B cell (primary cell): Measurements from ENCODE around the gene DMPK. TPM values are rescaled to one million over a fixed set of nuclear protein-coding genes. Genes with fewer than 3 reads are reported as not detected.

ENCODE experiments used
- ATAC-seq: fragments of 200-7000 bp; cut with Tn5 transposase; one replicate; pipeline ENCODE4 v1.10.0; 2021; ENCODE audit warnings: low read depth, mild to moderate bottlenecking, moderate number of reproducible peaks, moderate library complexity
- CTCF ChIA-PET: fragments of 350-600 bp; sonication (Branson Sonifier 250); formaldehyde crosslinking; loops from one replicate; lab custom pipeline; 2021; ENCODE audit warnings: antibody characterized with exemption, inconsistent platforms; lab: Charles Lee
- POLR2A ChIA-PET: fragments of 350-600 bp; sonication (Branson Sonifier 250); formaldehyde crosslinking; loops from one replicate; lab custom pipeline; 2021; ENCODE audit warnings: antibody characterized with exemption; lab: Charles Lee
- DNase-seq: peaks from one replicate; pipeline ENCODE4 v3.0.0; 2013
- H2AFZ ChIP-seq: 2 replicates; pipeline ENCODE4 v1.6.1; 2012; ENCODE audit warnings: mild to moderate bottlenecking, low read depth, low read length; ENCODE audit not compliant: insufficient read depth, poor library complexity, severe bottlenecking
- H3K27ac ChIP-seq, 2 donors: 1 replicate in 1 of 2; 2 replicates in 1 of 2; pipeline ENCODE4 v1.5.1; 2012 to 2013; ENCODE audit warnings: low read length in 2 of 2, mild to moderate bottlenecking in 2 of 2, moderate library complexity in 1 of 2
- H3K27me3 ChIP-seq, 4 experiments: fragments of 200-600 bp in 1 of 4; sonication (generic) in 1 of 4; replicated peaks in 1 of 4; 1 replicate in 2 of 4; 2 replicates in 2 of 4; pipeline versions ENCODE4 v1.6.1 to v1.7.0; 2013 to 2016; ENCODE audit warnings: low read length in 3 of 4, mild to moderate bottlenecking in 2 of 4, mixed read lengths in 1 of 4, moderate library complexity in 1 of 4; ENCODE audit not compliant: insufficient read depth in 4 of 4, control insufficient read depth in 3 of 4; ENCODE audit errors: control extremely low read depth in 1 of 4
- H3K36me3 ChIP-seq, 2 experiments: replicated peaks in 1 of 2; 1 replicate in 1 of 2; 2 replicates in 1 of 2; pipeline versions ENCODE4 v1.6.1 to v1.7.1; 2013; ENCODE audit warnings: low read length in 1 of 2; ENCODE audit not compliant: insufficient read depth in 2 of 2, control insufficient read depth in 1 of 2; ENCODE audit errors: control extremely low read depth in 1 of 2, extremely low read depth in 1 of 2
- H3K4me1 ChIP-seq, 2 donors: fragments of 200-600 bp in 1 of 2; sonication (generic) in 1 of 2; 1 replicate in 1 of 2; 2 replicates in 1 of 2; pipeline versions ENCODE4 v1.5.1 to v1.6.1; 2013 to 2017; ENCODE audit warnings: low read length in 2 of 2; ENCODE audit not compliant: control insufficient read depth in 2 of 2, insufficient read depth in 2 of 2
- H3K4me2 ChIP-seq: replicated peaks from 2 replicates; pipeline ENCODE3; 2012; ENCODE audit warnings: mild to moderate bottlenecking, low read depth, low read length; ENCODE audit not compliant: poor library complexity, severe bottlenecking
- H3K4me3 ChIP-seq, 5 experiments: fragments of 200-600 bp in 1 of 5; sonication (generic) in 1 of 5; 1 replicate in 3 of 5; 2 replicates in 2 of 5; pipeline versions ENCODE4 v1.5.1 to v1.7.0; 2011 to 2016; ENCODE audit warnings: low read length in 4 of 5, mild to moderate bottlenecking in 4 of 5, low read depth in 2 of 5, control low read depth in 1 of 5, moderate library complexity in 1 of 5; ENCODE audit not compliant: insufficient read depth in 1 of 5; ENCODE audit errors: control extremely low read depth in 1 of 5, extremely low read depth in 1 of 5
- H3K79me2 ChIP-seq: fragments of 200-600 bp; sonication (generic); one replicate; pipeline ENCODE4 v1.6.0; 2016; ENCODE audit warnings: low read length; ENCODE audit not compliant: control insufficient read depth, insufficient read depth
- H3K9ac ChIP-seq: fragments of 200-600 bp; sonication (generic); 2 replicates; pipeline ENCODE4 v1.6.1; 2017; ENCODE audit warnings: mild to moderate bottlenecking, low read length, moderate library complexity
- H3K9me3 ChIP-seq, 3 donors: one replicate each; pipeline versions ENCODE4 v1.6.1 to v1.7.1; 2013; ENCODE audit warnings: low read length in 2 of 3; ENCODE audit not compliant: control insufficient read depth in 2 of 3, insufficient read depth in 1 of 3; ENCODE audit errors: control extremely low read depth in 1 of 3
- H4K20me1 ChIP-seq: 2 replicates; pipeline ENCODE4 v1.6.0; 2012; ENCODE audit warnings: mild to moderate bottlenecking, low read length; ENCODE audit not compliant: insufficient read depth, control insufficient read depth, poor library complexity, severe bottlenecking
- H3K27ac Mint-ChIP-seq: one replicate; pipeline ENCODE4 v1.8.0; 2021; ENCODE audit warnings: mixed read lengths
- H3K27me3 Mint-ChIP-seq: one replicate; pipeline ENCODE4 v1.8.0; 2021; ENCODE audit warnings: mixed read lengths
- H3K4me1 Mint-ChIP-seq: one replicate; pipeline ENCODE4 v1.8.0; 2021; ENCODE audit warnings: mixed read lengths
- H3K4me3 Mint-ChIP-seq: one replicate; pipeline ENCODE4 v1.8.0; 2021; ENCODE audit warnings: mixed read lengths
- H3K9me3 Mint-ChIP-seq: one replicate; pipeline ENCODE4 v1.8.0; 2022; ENCODE audit warnings: mixed read lengths; ENCODE audit not compliant: insufficient read depth
- CTCF ChIP-seq: fragments of 200-600 bp; IDR thresholded peaks from one replicate; pipeline ENCODE4 v1.8.0; 2022; ENCODE audit warnings: antibody characterized with exemption, mild to moderate bottlenecking
- EZH2 ChIP-seq: IDR thresholded peaks from 2 replicates; pipeline ENCODE4 v1.6.1; 2012; ENCODE audit warnings: borderline replicate concordance, low read depth, mild to moderate bottlenecking, moderate library complexity, low read length; ENCODE audit not compliant: insufficient read depth, poor library complexity, severe bottlenecking
- WGBS: methylation state at CpG from one replicate; pipeline ENCODE4 v1.1.5; 2013; ENCODE audit warnings: missing lambda C conversion rate; ENCODE audit not compliant: insufficient coverage; 5-methylcytosine and 5-hydroxymethylcytosine counted together
- intact Hi-C: fragments of 100-400 bp; cut with micrococcal nuclease; formaldehyde crosslinking; loops from one replicate; pipeline ENCODE4 v1.10.0; 2022
- polyA plus RNA-seq: library from polyadenylated mRNA; depleted of rRNA; stranded (reverse); fragments of >200 nt; gene quantifications from 2 replicates; pipeline ENCODE4 v1.2.3, GENCODE V29; 2012
- total RNA-seq, 2 donors: library from RNA; stranded (reverse); fragments of 120-200 nt in 1 of 2; gene quantifications; 1 replicate in 1 of 2; 2 replicates in 1 of 2; pipeline versions ENCODE4 v1.2.3 to v1.2.4, GENCODE V29; 2013 to 2022

Gene DMPK
- total and polyA plus RNA-seq, 2 donors (not counting 1 experiment from before 2014, with no cell fraction given), result 28.7 to 58.3 TPM

DNA sequence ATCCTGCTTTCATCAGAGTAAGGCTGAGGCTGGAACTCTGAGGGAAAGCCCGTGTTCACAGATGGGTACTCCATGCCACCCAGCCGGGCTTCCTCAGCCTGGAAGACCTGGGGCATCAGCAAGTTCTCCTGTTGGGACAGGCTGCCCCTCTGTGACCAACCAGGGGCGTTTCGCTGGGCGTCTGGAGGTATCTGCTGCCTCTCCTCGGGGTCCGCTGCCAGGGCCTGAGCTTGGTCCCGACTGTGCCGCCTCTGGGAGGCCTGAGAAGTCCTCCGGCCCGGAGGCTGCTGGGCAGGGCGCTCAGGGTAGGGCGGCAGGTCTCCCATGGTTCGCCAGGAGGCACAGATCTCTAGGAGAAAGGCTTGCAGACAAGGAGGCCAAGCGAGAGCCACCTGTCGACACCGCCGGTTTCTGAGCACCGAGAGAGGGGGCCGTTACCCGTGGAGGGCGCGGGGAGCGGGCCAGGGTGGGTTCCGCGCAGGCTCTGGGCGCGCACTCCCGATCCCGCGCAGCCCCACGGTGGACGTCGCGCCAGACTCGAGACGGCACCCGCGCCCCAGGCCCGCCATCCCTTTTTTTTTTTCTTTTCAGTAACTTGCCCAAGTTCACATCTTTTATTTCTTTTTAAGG, 32.7 kb upstream of the DMPK start, which contains the start of gene RSPH6A:
Gene RSPH6A, minus strand, starts transcription at position 458 of the 630 bp plus-strand sequence. Its CDS starts 132 bp downstream, at position 326.
- Histone ChIP-seq H3K9ac (peak within 1 kb of the TSS; percentile 47), H3K79me2 (no peaks in the 10 kb centered on the region), H3K27me3 (peaks cover 0 to 8% (median 3%) of the 10 kb centered on the region in 4 experiments), H2AFZ (peak within 1 kb of the TSS; percentile 46), H4K20me1 (peaks cover 14% of the 10 kb centered on the region), H3K4me1 (peaks cover 19 to 23% of the 10 kb centered on the region in 2 donors), H3K36me3 (peaks cover 0 to 9% of the 10 kb centered on the region in 2 experiments), H3K4me2 (peak within 1 kb of the TSS; percentile 78), H3K4me3 (peak within 1 kb of the TSS in 3 of 5 experiments; percentile 23 to 36 (median 33)), H3K27ac (no peak within 1 kb of the TSS), H3K9me3 (no peaks in the 10 kb centered on the region)
- intact Hi-C loops, result no loop called here
- ChIA-PET POLR2A (no interaction called here), CTCF (interaction anchor here (0.8 to 1.5 kb wide), 2 partner anchors 10 to 15 kb away, joined by 3 to 8 read pairs; no protein-coding TSS in a partner anchor)
- TF ChIP-seq EZH2 (no peak), CTCF (no peak)
- Mint-ChIP-seq H3K27ac (no peak within 1 kb of the TSS), H3K9me3 (no peaks in the 10 kb centered on the region), H3K4me3 (peak within 1 kb of the TSS; percentile 52), H3K4me1 (peaks cover 11% of the 10 kb centered on the region), H3K27me3 (peaks cover 3% of the 10 kb centered on the region)
- no peak for ATAC-seq
- DNase-seq, result no peak
- WGBS, result 39% methylated on average over 28 of the region's 40 CpGs

DNA sequence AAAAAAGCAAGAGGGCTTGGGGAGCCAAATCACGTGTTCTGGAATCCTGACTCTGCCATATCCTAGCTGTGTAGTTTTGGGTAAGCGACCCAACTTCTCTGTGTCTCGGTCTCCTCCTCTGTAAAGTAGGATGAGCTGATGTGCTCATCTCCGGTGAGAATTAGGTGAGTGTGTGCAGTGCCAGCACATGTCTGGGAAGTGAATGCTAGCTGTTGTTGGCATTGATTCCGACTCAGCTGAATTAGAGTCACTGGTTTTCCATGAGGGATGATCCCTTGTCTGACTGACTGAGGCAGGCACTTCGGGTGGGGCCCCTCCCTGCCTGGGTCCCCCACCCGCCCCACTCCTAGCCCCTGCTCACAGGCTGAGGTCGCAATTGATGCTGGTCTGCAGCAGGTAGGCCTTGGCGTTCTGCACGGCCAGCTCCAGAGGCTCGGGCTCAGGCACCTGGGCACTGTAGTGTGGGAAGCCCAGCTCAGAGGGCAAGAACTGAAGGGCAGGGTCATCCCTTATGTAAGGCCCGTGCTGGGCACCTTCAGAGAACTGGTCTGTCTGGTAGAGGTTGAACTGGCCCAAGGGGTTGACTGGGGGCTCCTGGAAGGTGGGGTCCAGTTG, 32.0 kb upstream of the DMPK start:
- Histone ChIP-seq H3K9ac (no peak overlapping the region), H3K27me3 (peaks cover 0 to 8% (median 3%) of the 10 kb centered on the region in 4 experiments), H3K9me3 (no peaks in the 10 kb centered on the region), H3K27ac (no peak overlapping the region), H3K79me2 (no peaks in the 10 kb centered on the region), H3K36me3 (peaks cover 0 to 4% of the 10 kb centered on the region in 2 experiments), H2AFZ (no peak overlapping the region), H3K4me3 (no peak overlapping the region), H3K4me1 (peaks cover 19 to 23% of the 10 kb centered on the region in 2 donors), H4K20me1 (peaks cover 14% of the 10 kb centered on the region), H3K4me2 (no peak overlapping the region)
- 96% methylated on average over 10 of the region's 12 CpGs for WGBS
- H3K4me3 Mint-ChIP-seq, result no peak overlapping the region
- ChIA-PET CTCF (interaction anchor here (0.8 to 1.5 kb wide), 2 partner anchors 10 to 15 kb away, joined by 3 to 8 read pairs; no protein-coding TSS in a partner anchor), POLR2A (no interaction called here)
- H3K27ac Mint-ChIP-seq, result no peak overlapping the region
- peaks cover 3% of the 10 kb centered on the region for H3K27me3 Mint-ChIP-seq
- peaks cover 11% of the 10 kb centered on the region for H3K4me1 Mint-ChIP-seq
- H3K9me3 Mint-ChIP-seq, result no peaks in the 10 kb centered on the region
- no peak for DNase-seq
- intact Hi-C loops, result no loop called here
- no peak for ATAC-seq
- TF ChIP-seq EZH2 (no peak), CTCF (no peak)
